ENCODE measurements around the gene CAMK4. TPM values are rescaled to one million over a fixed set of nuclear protein-coding genes. Genes with fewer than 3 reads are reported as not detected.

The CAMK4 gene
- total RNA-seq, 1 donor from 2014 or later, result 0.72 TPM

DNA sequence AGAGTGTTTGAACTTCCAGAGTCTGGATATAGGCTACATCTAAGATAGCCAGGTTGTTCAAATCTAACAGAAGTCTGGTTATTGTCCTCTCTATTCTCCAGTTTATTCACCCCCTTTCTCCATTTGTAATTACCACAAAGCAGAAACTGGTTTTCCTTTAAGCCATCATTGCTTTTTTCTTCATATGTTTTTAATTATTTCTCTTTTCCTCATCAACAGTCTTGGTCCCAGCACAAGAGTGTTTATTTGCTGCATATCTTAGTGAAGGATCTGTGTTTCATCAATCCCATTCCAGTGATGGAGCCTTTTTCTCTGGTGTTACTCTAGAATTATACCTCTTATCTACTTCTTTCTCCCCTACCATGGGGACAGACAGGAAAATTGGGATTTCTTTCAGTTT, 142.2 kb downstream of the CAMK4 start:
- H3K27ac Mint-ChIP-seq (ENCODE audit: unreplicated experiment), result no peak overlapping the region
- H3K27me3 Mint-ChIP-seq (ENCODE audit: low read depth), result peaks cover 12% of the 10 kb centered on the region
- no peak for DNase-seq (ENCODE audit: low spot score)
- no peak for TF ChIP-seq CTCF (IDR thresholded peaks at IDR 0.05)
- no peaks in the 10 kb centered on the region for H3K4me1 Mint-ChIP-seq (ENCODE audit: low read depth)
- H3K9me3 Mint-ChIP-seq (ENCODE audit: low read depth), result peaks cover 5% of the 10 kb centered on the region
- H3K36me3 Mint-ChIP-seq (ENCODE audit: low read depth), result no peaks in the 10 kb centered on the region
- H3K4me3 Mint-ChIP-seq (ENCODE audit: unreplicated experiment), result no peak overlapping the region

GRCh38 chr5:111367115-111367514, 142.9 kb downstream of the CAMK4 start:
- H3K4me1 Mint-ChIP-seq (ENCODE audit: low read depth), result no peaks in the 10 kb centered on the region
- no peaks in the 10 kb centered on the region for H3K36me3 Mint-ChIP-seq (ENCODE audit: low read depth)
- H3K9me3 Mint-ChIP-seq (ENCODE audit: low read depth), result peaks cover 5% of the 10 kb centered on the region
- no peak for DNase-seq (ENCODE audit: low spot score)
- TF ChIP-seq CTCF (IDR thresholded peaks at IDR 0.05), result no peak
- H3K27me3 Mint-ChIP-seq (ENCODE audit: low read depth), result peaks cover 12% of the 10 kb centered on the region
- H3K4me3 Mint-ChIP-seq (ENCODE audit: unreplicated experiment), result no peak overlapping the region
- H3K27ac Mint-ChIP-seq (ENCODE audit: unreplicated experiment), result no peak overlapping the region

DNA sequence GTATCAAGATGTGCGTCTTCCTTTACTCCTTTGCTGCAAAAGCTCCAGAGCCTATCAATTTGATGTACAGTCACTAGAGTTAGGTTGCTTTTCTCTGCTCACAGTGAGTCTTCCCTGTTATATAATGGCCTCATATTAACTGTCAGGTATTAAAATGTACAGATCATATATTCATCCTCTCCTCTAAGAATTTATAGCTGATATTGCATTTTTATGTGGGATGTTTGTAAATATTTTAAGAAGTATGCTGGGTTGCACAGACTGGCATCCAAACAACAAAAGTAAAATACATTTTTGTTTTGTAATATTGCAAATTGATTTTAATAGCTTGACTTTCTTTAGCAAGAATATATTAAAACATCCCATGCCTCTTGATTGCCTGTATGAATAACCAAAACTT, 148.6 kb downstream of the CAMK4 start:
- Mint-ChIP-seq H3K27ac (ENCODE audit: unreplicated experiment) (no peak overlapping the region), H3K36me3 (ENCODE audit: low read depth) (no peaks in the 10 kb centered on the region), H3K4me3 (ENCODE audit: unreplicated experiment) (no peak overlapping the region), H3K9me3 (ENCODE audit: low read depth) (peaks cover 3% of the 10 kb centered on the region), H3K27me3 (ENCODE audit: low read depth) (peaks cover 14% of the 10 kb centered on the region), H3K4me1 (ENCODE audit: low read depth) (no peaks in the 10 kb centered on the region)
- no peak for DNase-seq (ENCODE audit: low spot score)
- no peak for TF ChIP-seq CTCF (IDR thresholded peaks at IDR 0.05)

DNA sequence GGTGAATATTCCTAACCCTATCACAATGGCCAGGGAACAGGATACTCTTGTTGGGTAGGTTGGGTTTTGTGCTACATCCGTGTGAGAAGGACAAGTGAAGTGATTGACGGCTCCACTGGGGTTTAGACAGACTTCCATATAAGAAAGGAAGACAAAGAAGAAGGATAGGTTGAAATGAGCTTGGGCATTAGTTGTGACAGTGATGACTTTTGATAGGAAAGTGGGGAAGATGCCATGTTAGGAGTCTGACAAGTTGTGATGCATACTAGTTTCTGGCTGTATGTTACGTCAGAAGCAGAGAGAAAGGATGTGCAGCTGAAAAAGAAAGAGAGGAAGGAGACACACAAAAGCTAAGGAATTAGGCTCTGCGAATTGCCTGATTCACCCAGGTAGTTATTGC, 150.2 kb downstream of the CAMK4 start:
- no peak overlapping the region for H3K4me3 Mint-ChIP-seq (ENCODE audit: unreplicated experiment)
- H3K9me3 Mint-ChIP-seq (ENCODE audit: low read depth), result peaks cover 3% of the 10 kb centered on the region
- no peak overlapping the region for H3K27ac Mint-ChIP-seq (ENCODE audit: unreplicated experiment)
- no peak for TF ChIP-seq CTCF (IDR thresholded peaks at IDR 0.05)
- H3K4me1 Mint-ChIP-seq (ENCODE audit: low read depth), result no peaks in the 10 kb centered on the region
- H3K36me3 Mint-ChIP-seq (ENCODE audit: low read depth), result no peaks in the 10 kb centered on the region
- DNase-seq (ENCODE audit: low spot score), result no peak
- peaks cover 12% of the 10 kb centered on the region for H3K27me3 Mint-ChIP-seq (ENCODE audit: low read depth)

DNA sequence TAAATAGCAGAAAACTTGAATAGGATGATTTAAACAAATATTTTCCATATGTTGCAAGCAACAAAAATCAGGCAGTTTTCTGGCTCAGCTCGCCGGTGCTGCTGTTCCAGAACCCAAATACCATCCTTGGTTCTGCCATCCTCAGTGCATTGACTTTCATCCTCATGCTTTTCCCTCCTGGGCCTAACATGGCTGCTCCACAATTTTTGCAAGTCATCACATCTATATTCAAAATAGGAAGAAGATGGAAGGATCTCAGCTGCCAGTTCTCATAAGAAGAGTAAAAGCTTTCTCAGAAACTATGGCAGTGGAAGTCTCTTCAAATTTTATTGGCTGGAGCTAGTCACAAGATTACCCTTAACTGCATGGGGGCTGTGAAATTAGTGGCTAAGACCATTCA, 151.5 kb downstream of the CAMK4 start:
- TF ChIP-seq CTCF (IDR thresholded peaks at IDR 0.05), result no peak
- no peaks in the 10 kb centered on the region for H3K36me3 Mint-ChIP-seq (ENCODE audit: low read depth)

More for the DNA sequence above, 151.5 kb downstream of the CAMK4 start:
- no peak for DNase-seq (ENCODE audit: low spot score)
- Mint-ChIP-seq H3K4me3 (ENCODE audit: unreplicated experiment) (no peak overlapping the region), H3K4me1 (ENCODE audit: low read depth) (no peaks in the 10 kb centered on the region), H3K9me3 (ENCODE audit: low read depth) (peaks cover 3% of the 10 kb centered on the region), H3K27me3 (ENCODE audit: low read depth) (peaks cover 12% of the 10 kb centered on the region), H3K27ac (ENCODE audit: unreplicated experiment) (no peak overlapping the region)

Data from chondrocyte (in vitro differentiated cells).